Right renal pelvis (tissue), 4 donors: ENCODE results near the gene TAX1BP1. TPM values are rescaled to one million over a fixed set of nuclear protein-coding genes. Genes with fewer than 3 reads are reported as not detected.
"Not testable (repeated sequence)": the region's sequence is repeated elsewhere in the genome, so short reads cannot be mapped to it uniquely, and the experiment has no call there.

ENCODE experiments used
- DNase-seq, 4 donors: peaks; one replicate each; pipeline ENCODE4 v3.0.0-alpha.2; 2013; ENCODE audit warnings: low read depth in 4 of 4, low spot score in 3 of 4, missing footprints in 1 of 4
- polyA plus RNA-seq, 4 donors: library from polyadenylated mRNA; unstranded; fragments of 120-200 nt; gene quantifications; one replicate each; pipeline ENCODE4 v1.2.1, GENCODE V29; 2013; ENCODE audit not compliant: insufficient read length in 4 of 4

TAX1BP1 gene
- polyA plus RNA-seq, 4 donors: 111 to 130 (median 127) TPM

DNA sequence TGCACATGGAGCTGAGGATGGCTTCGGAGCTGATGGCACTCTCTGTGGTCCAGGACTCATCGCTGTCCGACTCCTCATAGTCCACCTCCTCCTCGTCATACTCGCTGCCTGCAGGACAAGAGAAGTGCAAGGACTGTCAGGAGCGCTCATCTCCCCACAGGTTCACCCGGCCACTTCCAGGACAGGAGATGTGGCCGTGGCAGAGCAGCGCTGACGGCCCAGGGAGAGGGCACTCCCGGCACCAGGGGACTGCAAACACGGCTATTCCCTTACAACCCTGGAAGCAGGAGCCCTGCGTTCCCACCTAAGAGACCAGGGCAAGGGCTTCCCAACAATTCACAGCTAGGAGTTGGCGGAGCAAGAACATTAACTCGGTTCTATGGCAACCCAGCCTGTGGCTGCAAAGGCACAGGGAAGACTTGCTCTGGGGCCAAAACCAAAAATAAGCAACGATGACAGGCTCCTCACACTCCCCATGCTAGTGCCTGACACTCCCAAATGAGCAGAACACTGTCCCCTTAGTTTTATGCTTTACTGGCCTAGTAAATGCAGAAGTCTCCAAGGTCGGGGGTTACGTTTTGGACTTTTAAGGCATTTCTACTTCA, 100.9 kb downstream of the TAX1BP1 start:
- no peak for DNase-seq

DNA sequence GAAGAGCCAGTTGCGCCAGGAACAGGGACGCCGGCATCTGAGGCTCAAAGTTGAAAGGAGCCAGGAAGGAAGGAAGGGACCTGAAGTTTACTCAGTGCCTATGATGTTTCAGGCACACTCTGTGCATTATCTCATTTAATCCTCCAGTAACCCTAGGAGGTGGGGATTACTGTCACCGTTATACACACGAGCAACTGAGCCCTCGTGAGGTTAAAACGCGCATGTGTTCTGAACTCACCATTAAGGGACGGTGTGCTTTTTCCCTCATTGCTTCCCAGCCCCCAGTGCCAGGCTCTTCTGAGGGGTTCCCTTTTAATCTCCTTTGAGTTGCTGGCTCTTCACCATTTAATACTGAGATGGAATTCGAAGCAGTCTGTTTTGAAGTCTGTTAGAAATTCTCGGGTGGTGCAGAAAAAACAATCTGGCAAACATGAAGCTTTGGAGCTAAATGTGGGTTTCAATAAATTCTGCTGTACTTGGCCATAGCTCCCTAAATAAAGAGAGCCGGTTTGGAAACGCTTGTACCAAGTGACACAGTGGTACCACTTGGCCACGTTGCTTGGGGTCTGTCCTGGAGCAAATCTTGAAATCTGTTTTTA, 102.2 kb downstream of the TAX1BP1 start:
- no peak for DNase-seq

- no peak for DNase-seq
Observed at GRCh38 chr7:27842851-27843250, 102.9 kb downstream of the TAX1BP1 start.

DNA sequence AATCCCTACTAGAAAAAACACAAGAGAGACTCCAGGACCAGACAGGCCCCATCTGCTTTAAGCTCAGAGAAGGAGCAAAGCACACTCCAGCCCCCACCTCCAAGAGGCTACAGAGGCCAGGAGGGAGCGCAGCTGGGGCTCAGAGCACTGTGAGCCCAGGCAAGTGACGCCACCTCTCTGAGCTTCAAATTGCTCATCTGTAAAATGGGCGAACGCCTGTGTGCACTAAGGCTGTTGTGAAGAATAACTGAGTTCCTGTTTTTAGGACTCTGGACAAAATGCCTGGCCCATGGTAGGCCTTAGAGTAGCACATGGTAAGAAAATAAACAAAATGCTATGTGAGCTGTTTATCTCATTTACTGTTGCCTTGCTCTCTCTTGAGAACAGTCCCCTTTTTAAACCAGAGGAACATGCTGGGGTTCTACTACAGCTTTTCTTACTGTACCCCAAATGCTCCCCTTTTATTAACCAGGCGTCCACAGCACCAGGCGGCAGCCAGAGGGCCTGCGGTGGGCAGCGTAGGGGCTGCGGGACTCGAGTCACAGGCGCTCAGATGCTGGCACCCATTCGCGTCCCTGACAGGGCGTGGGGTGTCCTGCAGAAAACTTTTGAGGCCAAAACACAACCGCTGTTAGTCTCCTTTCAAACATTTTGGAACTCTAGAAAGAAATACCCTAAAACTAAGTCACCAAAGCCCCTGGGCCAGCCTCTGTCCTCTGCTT, 103.8 kb downstream of the TAX1BP1 start:
- no peak for DNase-seq

DNA sequence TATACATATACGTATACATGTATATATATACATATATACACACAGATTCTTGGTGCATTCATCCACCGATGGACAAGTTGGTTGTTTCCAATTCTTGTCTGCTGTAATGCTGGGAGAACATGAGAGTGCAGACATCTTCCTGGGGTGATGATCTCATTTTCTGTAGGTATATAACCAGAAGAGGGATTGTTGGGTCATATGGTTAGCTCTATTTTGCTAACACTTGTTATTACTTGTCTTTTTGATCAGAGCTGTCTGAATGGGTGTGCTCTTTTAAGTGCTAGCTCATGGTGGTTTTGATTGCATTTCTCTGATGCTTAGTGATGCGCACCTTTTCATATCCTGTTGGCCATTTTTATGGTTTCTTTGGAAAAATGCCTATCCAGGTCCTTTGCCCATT, 106.4 kb downstream of the TAX1BP1 start:
- DNase-seq: no peak

- no peak for DNase-seq
Observed at GRCh38 chr7:27850531-27850930, 110.6 kb downstream of the TAX1BP1 start.

DNA sequence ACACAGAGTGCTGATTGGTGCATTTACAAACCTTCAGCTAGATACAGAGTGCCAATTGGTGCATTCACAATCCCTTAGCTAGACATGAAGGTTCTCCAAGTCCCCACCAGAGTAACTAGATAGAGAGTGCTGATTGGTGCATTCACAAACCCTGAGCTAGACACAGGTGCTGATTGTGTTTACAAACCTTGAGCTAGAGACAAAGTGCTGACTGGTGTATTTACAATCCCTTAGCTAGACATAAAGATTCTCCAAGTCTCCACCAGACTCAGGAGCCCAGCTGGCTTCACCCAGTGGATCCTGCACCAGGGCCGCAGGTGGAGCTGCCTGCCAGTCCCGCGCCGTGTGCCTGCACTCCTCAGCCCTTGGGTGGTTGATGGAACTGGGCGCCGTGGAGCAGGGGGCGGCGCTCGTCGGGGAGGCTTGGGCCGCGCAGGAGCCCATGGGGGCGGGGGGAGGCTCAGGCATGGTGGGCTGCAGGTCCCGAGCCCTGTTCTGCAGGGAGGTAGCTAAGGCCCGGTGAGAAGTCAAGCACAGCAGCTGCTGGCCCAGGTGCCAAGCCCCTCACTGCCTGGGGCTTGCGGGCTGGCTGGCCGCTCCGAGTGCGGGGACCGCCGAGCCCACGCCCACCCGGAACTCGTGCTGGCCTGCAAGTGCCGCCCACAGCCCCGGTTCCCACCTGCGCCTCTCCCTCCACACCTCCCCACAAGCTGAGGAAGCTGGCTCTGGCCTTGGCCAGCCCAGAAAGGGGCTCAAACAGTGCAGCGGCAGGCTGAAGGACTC, 116.9 kb downstream of the TAX1BP1 start:
- DNase-seq: not testable (repeated sequence)

DNA sequence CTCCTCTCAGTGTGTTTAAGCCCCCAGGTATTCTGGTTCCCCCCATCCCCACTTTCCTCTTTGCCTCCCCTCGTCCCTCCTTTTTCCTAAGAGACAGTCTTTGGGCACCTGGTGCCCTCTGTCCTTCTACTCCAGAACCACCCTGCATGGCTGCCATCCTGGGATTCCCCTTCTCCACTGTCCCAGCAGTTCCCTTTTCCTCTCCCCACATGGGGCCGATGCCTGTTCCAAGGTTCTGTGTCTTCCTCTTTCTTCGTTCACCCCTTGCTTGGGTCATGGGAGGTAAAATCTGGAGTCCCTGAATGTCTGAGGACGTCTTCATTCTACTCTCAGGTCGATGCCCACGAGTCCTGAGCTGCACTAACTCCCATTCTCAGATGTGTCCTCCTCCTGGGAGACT, 120.8 kb downstream of the TAX1BP1 start:
- DNase-seq: no peak

DNA sequence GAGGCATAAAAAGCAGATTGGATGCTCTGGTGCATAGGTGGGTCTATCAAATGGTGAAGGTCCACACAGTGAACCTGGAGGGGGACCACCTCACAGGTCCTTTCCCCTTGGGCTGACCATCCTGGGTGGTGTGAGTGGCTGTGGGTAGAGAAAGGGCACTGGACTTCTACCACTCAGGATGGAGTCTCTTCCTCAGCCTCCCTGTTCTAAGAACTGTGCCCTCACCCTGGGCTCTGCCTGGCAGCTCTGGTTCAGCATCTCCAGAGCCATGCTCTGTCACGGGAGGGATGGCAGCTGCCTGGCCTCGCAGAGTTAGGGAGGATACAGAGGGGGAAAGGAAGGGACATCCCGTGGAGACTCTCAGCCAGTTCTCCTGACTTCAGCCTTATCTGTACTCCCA, 121.8 kb downstream of the TAX1BP1 start:
- DNase-seq: no peak

GRCh38 chr7:27863880-27864279, 123.9 kb downstream of the TAX1BP1 start:
- DNase-seq: no peak

DNA sequence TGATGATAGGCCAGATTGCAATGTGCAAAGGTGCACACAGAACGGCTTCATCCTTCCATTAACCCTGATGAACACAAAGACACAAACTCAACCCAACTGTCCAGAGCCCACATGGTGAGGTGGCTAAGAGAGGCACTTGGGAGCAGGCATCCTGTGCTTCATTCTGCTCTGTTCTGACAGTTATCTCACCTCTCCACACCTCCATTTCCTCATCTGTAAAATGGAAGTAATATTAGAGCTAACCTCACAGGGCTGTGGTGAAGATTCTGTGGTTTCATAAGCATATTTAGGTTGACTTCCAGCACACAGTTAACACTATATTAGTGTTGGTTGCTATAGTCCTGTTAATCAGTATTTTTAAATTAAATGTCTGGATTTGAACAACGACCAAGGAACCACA, 126.3 kb downstream of the TAX1BP1 start:
- DNase-seq: no peak

- no peak for DNase-seq
Observed at GRCh38 chr7:27866828-27867672, 127.1 kb downstream of the TAX1BP1 start.

DNA sequence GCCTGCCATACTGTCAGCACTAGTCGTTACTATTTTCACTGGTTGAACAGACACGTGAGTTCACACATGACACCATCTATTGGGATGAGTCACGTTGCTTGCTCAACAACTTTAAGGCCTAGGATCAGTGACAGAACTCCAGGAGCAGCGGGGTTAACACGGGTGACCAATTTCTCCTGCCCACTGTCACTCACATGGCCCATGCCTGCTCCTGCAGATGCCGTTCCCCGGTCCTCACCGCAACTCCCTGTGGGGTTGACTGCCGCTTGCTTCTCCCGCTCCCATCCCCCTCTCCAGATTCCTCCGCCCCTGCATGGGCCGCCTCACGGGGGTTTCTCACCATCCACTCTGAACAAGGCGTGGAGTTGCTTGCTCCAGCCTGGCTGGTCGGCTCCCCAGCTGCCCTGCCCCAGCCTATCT, 128.2 kb downstream of the TAX1BP1 start:
- no peak for DNase-seq

GRCh38 chr7:27869056-27869455, 129.1 kb downstream of the TAX1BP1 start:
- no peak for DNase-seq

- no peak for DNase-seq
Observed at GRCh38 chr7:27870595-27870994, 130.6 kb downstream of the TAX1BP1 start.

- DNase-seq: no peak
Observed at GRCh38 chr7:27871086-27871485, 131.1 kb downstream of the TAX1BP1 start.

GRCh38 chr7:27871866-27872265, 131.9 kb downstream of the TAX1BP1 start:
- no peak for DNase-seq

- DNase-seq: no peak
Observed at GRCh38 chr7:27872356-27873275, 132.7 kb downstream of the TAX1BP1 start.
